Erythroblast (primary cell): ENCODE results near the gene CHRM4.
"Not testable (repeated sequence)": the region's sequence is repeated elsewhere in the genome, so short reads cannot be mapped to it uniquely, and the experiment has no call there.

Experiments
- DNase-seq, 2 experiments: peaks; one replicate each; lab custom pipeline; 2025; lab: John Stamatoyannopoulos, UW
- GATA1 ChIP-seq: IDR thresholded peaks from 2 replicates; pipeline ENCODE4 v1.6.1; 2011; ENCODE audit warnings: low read depth, mild to moderate bottlenecking, control low read depth, low read length, moderate library complexity
- POLR2A ChIP-seq: IDR thresholded peaks from 2 replicates; pipeline ENCODE4 v1.6.1; 2011; ENCODE audit warnings: mild to moderate bottlenecking, low read length

The CHRM4 gene

DNA sequence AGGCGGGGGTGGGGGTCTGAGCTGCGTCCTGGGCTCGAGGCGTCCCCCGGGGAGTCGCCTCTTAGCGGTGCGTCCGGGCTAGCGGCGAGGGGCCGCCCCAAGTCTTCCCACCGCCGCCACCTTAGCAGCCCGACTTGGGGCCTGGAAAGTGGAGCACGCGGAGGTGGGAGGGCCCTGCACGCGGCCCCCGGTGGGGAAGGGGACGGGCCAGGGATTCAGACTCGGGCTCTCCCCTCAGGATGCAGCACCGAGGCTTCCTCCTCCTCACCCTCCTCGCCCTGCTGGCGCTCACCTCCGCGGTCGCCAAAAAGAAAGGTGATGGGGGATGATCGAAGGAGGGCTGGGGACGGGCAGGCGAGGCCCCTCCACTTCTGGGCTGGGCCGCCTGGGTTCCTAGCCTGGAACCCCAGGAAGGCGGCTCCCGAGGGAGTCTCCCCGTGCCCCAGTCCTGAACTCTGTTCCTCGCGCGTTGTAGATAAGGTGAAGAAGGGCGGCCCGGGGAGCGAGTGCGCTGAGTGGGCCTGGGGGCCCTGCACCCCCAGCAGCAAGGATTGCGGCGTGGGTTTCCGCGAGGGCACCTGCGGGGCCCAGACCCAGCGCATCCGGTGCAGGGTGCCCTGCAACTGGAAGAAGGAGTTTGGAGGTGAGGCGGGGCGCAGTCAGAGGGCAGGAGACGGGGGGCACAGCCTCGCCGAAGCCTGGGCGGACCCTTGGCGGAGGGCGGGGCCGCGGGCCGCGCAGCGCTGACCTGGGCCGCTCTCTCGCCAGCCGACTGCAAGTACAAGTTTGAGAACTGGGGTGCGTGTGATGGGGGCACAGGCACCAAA, 9.5 kb downstream of the CHRM4 start:
- no peak for TF ChIP-seq POLR2A
- peak in 1 of 2 experiments; percentile 34 for DNase-seq

DNA sequence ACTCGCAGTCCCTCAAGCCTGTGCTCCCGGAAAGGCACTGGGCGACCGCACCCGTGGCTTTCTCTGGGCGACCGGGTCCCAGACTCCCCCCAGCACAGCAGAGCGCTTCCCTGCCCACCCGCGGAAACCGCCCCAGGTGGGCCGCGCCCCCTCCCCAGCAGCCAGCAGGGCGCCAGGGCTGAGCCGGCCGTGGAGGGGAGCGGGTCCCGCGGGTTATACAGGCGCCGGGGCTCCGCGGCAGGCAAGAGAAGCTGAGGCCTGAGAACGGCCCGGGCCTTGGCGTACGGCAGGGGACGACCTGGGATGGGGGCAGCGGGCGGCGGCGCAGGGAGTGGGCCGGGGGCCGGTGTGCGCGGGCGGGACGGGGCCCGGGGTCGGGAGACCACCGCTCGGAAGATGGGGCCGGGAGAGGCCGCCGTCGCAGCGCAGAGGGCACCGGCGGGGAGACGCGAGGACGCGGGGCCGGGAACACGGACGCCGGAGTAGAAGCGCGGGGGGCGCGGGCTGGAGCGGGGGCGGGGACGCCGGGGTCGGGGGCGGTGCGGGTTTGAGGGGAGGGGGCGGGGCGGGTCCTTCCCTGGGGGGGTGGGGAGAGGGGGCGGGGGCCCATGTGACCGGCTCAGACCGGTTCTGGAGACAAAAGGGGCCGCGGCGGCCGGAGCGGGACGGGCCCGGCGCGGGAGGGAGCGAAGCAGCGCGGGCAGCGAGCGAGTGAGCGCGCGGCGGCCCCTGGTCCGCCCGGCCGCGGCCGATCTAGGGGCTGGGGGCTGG, 10.3 kb downstream of the CHRM4 start, which contains the start of gene MDK:
Gene MDK (plus strand): TSS at position 622 of the 771 bp plus-strand sequence. CDS start 389 bp downstream, outside the sequence.
- DNase-seq = peak in 1 of 2 experiments; percentile 46
- no peak for TF ChIP-seq GATA1
- no peak for TF ChIP-seq POLR2A

DNA sequence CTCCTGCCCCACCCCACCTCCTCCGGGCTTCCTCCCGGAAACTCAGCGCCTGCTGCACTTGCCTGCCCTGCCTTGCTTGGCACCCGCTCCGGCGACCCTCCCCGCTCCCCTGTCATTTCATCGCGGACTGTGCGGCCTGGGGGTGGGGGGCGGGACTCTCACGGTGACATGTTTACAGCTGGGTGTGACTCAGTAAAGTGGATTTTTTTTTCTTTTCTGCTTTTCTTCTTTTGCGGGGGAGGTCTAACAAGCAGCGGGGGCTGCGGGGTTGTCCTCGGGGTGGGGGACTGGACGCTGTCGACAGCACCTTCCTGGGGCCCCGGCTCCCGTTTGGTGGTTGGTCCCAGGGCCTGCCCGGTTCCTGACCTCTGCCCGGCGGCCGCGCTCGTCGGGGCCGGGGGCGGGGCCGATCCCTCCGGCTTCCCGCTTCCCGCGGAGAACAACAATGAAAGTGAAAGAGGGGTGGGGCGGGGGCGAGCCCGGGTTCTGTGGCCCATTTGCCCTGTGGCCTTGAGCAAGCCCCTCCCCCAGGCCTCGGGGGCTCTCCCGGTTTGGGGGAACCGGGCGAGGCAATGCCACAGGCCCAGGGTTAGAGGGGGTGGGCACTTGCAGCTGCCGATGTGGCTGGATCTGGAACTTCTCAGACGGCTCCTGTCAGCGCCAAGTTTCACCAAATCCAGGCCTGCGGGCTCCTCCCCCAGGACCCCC, 11.1 kb downstream of the CHRM4 start:
- TF ChIP-seq GATA1 = no peak
- no peak for TF ChIP-seq POLR2A
- peak; percentile 28 to 50 for DNase-seq

DNA sequence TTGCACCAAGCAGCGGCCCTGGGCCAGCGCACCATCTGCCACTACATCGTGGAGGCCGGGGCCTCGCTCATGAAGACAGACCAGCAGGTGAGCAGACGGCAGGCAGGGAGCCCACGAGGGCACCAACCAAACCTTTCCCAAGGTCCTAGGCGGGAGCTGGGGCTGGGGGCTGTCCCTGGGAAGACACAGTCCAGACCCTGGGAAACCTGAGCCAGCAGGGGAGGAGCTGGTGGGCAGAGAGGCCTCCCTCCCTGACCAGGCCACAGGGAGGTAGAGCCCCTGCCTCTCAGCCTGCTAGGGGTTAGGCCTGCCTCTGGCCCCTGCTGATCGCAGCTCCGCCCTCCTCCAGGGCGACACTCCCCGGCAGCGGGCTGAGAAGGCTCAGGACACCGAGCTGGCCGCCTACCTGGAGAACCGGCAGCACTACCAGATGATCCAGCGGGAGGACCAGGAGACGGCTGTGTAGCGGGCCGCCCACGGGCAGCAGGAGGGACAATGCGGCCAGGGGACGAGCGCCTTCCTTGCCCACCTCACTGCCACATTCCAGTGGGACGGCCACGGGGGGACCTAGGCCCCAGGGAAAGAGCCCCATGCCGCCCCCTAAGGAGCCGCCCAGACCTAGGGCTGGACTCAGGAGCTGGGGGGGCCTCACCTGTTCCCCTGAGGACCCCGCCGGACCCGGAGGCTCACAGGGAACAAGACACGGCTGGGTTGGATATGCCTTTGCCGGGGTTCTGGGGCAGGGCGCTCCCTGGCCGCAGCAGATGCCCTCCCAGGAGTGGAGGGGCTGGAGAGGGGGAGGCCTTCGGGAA, 11.9 kb downstream of the CHRM4 start:
- not testable (repeated sequence) for DNase-seq

DNA sequence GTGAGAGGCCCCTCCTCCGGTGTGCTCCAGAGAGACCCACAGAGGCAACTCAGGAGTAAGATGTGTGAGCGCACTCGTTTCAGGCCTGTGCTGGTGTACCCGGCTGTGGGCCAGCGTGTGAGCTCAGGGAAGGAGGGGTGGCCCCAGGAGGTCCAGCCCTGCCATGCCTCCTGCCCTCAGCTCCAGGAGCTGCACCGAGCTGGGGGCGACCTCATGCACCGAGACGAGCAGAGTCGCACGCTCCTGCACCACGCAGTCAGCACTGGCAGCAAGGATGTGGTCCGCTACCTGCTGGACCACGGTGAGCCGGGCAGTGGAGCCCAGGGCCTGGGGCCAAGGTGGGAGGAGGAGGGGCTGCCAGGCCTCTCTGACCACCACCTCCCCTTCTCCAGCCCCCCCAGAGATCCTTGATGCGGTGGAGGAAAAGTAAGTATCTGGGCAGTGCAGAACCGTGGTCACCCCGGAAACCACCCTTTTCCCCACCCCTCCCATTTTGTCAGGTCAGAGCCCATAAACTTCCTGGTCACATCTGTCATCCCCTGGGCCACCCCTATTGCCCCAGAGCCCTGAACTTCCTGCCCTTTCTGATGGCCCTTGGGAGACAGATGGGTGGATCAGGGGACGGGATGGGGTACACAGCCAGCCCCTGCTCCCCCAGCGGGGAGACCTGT, 12.6 kb downstream of the CHRM4 start:
- no peak for TF ChIP-seq POLR2A
- TF ChIP-seq GATA1 = no peak
- no peak for DNase-seq

DNA sequence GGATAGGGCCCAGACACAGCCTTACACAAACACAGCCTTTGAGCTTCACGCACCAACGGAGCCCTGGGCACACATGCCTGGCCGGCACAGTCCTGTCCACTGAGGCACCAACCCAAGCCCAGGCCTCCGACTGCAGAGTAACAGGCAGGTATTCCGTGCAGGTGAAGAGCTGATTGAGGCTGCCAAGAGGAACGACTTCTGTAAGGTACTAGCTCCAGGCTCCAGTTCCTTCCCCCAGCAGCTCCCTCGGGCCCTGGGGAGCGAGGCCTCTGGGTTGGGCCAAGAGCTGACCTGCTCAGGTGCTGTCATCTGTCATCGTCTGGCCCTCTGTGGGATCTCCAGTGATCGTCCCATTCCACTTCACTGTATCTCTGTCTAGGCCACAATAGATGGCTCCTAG, 13.3 kb downstream of the CHRM4 start:
- DNase-seq = no peak
- no peak for TF ChIP-seq POLR2A
- TF ChIP-seq GATA1 = no peak

DNA sequence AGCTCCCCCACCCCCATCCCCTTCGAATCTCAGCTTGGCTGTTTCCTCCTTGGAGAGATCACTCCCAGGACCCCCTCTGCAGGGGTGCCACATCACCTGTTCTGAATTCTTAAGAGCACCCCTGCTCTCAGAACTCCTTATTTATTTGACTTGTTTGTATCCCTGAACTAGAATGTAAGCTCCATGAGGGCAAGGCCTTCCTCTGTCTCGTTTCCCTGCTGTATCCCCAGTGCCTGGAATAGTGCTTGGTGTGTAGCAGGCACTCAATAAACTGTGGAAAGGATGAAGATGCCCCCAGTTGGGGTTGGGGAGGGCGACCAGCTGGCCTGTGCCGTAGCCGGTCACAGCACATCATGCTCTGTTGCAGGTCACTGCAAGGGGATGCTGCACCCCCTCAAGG, 13.7 kb downstream of the CHRM4 start:
- no peak for DNase-seq
- no peak for TF ChIP-seq POLR2A
- no peak for TF ChIP-seq GATA1

DNA sequence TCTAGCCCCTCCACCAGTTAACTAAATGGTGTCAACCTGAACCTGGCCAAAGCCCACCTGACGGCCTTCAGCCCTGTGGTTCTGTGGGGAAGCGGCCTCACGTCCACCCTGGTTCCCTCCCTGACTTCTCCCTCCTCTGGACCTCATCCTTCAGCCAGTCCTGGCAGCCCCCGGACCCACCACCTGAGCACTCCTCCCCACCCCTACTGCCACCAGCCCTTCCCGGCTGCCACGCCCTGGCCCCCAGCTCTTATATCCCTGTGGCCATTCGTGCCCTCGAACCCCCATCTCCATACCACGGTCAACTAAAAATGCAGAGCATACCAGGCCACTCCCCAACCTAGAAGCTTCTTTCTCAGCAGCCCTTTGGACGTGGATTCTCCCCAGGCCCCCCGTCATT, 14.3 kb downstream of the CHRM4 start:
- TF ChIP-seq POLR2A = no peak
- no peak for TF ChIP-seq GATA1
- no peak for DNase-seq

DNA sequence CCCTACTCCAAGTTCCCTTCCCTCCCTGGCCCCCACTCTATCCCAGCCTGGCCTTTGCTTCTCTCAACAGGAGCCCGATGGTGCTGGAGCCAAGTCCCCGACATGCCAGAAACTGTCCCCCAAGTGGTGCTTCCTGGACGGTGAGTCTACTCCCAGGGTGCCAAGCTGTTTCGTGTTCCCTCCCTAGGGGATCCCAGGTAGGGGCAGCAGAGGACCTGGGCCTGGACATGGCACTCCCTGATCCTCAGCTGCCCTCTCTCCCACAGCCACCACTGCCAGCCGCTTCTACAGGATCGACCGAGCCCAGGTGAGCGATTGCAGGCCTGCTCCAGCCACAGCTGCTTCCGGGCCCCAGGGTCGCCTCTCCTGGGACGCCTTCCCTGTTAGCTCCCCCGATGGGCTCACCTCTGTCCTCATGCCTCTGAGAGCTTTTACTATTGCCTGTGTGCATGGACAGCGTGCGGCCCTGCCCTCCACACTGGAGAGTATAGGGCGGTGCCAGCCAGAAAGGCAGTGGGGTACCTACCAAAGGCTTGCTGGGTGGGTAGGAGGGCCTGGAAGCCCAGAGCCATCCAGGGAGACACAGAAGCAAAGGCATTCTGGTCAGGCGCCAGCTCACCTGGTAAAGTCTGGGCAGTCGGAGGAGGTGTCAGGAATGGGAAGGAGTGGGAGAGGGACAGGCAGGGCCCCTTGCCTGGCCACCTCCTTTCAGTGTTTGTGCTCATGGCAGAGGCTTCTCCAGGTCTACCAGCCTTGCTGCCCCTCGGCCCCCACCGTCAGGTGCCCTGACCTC, 15.1 kb downstream of the CHRM4 start:
- no peak for DNase-seq
- no peak for TF ChIP-seq POLR2A
- no peak for TF ChIP-seq GATA1

DNA sequence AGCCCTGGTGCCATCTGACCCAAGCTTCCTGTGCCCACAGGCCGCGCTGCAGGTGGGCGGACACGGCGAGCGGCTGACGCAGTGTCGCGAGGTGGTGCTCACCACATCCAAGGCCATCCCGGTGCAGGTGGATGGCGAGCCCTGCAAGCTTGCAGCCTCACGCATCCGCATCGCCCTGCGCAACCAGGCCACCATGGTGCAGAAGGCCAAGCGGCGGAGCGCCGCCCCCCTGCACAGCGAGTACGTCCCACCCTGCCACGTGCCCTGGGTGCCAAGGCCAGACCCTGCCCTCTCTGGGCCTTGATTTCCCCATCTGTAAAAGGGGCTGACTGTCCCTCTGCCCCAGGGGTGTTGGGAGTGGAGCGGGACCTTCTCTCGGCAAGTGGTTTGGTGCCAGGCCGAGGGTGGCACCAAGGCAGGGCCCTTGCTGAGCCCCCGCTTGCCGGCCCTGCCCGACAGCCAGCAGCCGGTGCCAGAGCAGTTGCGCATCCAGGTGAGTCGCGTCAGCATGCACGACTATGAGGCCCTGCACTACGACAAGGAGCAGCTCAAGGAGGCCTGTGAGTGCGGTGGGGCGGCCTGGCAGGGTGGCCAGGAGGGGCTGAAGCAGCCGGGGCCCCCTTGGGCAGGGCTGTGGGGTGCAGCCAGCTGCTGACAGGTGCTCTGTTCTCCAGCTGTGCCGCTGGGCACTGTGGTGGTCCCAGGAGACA, 16.0 kb downstream of the CHRM4 start:
- DNase-seq = no peak
- TF ChIP-seq GATA1 = no peak
- TF ChIP-seq POLR2A = no peak

DNA sequence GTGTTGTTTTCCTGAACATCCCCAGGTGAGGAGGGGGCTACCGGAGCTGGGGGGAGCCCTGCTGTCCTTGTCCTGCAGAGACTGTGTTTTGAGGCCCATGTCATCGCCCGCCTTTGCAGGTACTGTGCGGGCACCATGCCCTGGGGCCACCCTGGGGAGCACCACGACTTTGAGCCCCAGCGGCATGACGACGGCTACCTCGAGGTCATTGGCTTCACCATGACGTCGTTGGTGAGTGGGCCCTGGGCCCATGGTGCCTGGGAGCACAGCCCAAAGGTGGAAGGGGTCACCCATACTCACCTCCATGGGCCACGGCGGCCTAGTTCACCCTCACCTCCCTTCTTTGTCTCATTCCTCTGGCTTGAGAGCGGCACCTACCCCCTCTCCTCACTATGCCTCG, 16.8 kb downstream of the CHRM4 start:
- no peak for DNase-seq
- TF ChIP-seq POLR2A = no peak
- no peak for TF ChIP-seq GATA1
